NCI-H345 treated with DMSO at 0.1 percent for 48 hours (cell line): ENCODE results near the gene ESR2.
"Not testable (repeated sequence)": the region's sequence is repeated elsewhere in the genome, so short reads cannot be mapped to it uniquely, and the experiment has no call there.

Source experiments
- DNase-seq: peaks from one replicate; lab custom pipeline; 2025; ENCODE audit not compliant: unreplicated experiment; lab: John Stamatoyannopoulos, UW

Gene ESR2

DNA sequence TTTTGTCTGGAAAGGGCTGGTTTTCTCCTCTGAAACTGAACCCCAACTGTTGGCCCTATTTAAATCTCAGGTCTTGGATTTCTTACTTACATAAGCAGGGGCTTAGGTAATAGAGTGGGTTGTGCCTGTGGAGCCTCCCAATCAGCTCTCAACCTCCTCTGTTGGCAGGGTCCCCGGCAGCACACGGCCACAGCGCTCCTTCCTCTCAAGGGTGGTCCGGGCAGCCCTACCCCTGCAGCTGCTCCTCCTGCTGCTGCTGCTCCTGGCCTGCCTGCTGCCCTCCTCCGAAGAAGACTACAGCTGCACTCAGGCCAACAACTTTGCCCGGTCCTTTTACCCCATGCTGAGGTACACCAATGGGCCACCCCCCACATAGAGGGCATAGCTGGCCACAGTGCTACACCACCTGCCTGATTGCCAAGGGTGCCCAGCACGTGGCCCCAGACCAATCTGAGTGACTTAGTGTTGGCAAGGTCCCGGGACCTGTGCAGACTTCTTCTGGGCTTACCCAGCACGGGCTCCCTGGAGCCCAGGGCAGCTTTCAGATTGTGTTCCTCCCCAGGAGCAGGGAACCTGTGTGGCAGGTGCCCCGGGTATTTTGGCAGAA lies 68.9 kb downstream of the ESR2 start:
- no peak for DNase-seq

DNA sequence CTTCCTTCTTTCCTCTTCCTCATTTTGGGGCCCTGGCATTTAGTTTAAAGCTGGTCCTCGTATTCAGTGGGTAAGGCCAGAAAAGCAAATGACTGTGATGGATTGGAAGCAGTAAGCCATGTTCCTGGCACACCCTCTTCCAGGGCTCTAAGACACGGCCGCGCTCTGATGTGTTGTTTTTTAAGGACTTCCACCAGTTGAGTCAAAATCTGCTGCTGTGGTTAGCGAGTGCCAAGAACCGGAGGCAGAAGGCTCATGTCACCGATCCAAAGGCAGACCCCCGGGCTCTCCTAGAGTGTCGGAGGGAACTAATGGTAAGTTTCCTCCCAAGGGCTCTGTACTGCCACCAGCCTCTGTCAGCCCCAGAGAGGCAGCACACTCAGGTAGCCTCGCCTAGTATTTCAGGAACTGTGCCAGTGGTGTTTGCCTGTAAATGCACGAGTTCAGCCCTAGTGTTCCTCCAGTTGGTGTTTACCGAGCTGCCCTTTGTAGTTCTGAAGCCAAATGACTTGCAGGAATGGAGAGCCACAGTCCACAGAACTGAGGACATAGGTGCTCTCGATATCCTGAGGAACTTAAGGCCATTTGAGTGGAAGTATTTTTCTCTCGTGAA lies 72.7 kb downstream of the ESR2 start:
- DNase-seq = no peak

- DNase-seq = no peak
These were observed 73.7 kb downstream of the ESR2 start for GRCh38 chr14:64220466-64220865.

- DNase-seq = no peak
These were observed 74.1 kb downstream of the ESR2 start for GRCh38 chr14:64220056-64220455.

GRCh38 chr14:64218344-64219240 lies 75.6 kb downstream of the ESR2 start:
- DNase-seq = no peak

GRCh38 chr14:64217834-64218233 lies 76.3 kb downstream of the ESR2 start:
- no peak for DNase-seq

DNA sequence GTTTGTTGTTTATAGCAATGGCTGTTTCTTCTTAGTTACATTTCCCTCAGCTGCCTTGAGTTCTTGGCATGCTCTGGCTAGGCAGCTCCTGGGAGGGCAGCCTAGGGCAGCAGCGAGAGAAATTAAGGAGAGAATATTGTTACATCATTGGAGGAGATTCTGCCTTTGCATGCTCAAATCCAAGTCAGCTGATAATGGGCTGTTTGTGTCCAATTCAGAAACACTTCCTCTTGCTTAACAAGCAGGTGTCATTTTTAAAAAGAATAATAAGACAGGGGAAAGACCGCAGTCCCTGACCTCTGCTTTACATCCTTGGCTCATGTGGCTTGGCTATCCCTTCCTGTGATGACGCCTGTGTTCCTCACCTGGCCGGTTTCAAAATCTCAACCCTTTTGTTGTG lies 76.9 kb downstream of the ESR2 start:
- DNase-seq = no peak

DNA sequence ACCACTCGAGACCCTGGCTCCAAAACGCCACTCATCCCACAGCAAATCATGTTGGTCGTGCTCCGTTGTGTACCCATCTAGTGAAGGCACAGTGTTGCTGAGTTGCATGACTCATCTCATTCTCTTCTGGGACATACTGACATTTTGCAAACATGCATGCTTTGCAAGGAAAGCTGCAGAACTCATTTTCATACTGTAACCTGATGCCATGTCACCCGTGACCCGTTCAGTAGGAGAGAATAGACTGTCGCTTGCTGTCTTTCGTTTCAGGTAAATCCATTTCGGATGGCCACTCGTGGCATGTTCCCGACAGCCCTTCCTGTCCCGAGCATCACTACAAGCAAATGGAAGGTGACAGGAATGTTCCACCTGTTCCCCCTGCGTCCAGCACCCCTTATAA lies 78.2 kb downstream of the ESR2 start:
- no peak for DNase-seq

- no peak for DNase-seq
These were observed 78.9 kb downstream of the ESR2 start for GRCh38 chr14:64215274-64215673.

- no peak for DNase-seq
These were observed 80.2 kb downstream of the ESR2 start for GRCh38 chr14:64213853-64214570.

GRCh38 chr14:64213086-64213485 lies 81.1 kb downstream of the ESR2 start:
- no peak for DNase-seq

DNA sequence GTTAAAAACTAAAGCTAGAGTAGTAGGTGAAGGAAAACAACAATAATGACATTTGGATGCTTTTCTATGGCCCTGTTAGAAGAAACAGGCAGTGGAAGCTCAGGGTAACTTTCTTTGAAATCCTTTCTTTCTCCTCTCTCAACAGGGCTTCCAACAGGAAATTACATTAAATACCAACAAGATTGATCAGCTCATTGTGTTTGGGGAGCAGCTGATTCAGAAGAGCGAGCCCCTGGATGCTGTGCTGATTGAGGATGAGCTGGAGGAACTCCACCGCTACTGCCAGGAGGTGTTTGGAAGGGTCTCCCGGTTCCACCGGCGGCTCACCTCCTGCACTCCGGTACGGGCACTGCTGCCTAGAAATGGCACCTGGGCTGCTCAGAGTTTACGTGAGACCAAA lies 81.5 kb downstream of the ESR2 start:
- no peak for DNase-seq

- not testable (repeated sequence) for DNase-seq
These were observed 83.3 kb downstream of the ESR2 start for GRCh38 chr14:64210912-64211311.

- DNase-seq = no peak
These were observed 84.0 kb downstream of the ESR2 start for GRCh38 chr14:64210216-64210615.

DNA sequence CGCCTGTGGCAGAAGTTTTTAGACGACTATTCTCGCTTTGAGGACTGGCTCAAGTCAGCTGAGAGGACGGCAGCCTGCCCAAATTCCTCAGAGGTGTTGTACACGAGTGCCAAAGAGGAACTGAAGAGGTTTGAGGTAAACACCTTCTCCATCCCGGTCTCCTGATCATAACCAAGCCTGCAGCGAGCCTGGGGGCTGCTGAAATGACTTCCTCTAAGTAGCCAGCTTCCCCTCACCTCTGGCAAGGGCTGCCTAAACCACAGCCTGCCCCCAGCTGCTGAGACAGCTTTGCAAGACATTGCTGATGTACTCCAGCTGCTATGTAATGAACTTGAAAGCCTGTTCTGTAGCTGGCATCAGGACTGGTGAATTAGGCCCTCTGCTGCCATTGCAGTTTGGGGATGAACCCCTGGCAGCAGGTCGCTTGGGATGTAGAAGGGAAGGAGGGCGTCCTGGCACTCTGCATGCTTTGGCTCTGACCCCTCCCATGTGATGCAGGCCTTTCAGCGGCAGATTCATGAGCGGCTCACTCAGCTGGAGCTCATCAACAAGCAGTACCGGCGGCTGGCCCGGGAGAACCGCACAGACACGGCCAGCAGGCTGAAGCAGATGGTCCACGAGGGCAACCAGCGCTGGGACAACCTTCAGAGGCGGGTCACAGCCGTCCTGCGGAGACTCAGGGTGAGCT lies 84.6 kb downstream of the ESR2 start:
- no peak for DNase-seq

DNA sequence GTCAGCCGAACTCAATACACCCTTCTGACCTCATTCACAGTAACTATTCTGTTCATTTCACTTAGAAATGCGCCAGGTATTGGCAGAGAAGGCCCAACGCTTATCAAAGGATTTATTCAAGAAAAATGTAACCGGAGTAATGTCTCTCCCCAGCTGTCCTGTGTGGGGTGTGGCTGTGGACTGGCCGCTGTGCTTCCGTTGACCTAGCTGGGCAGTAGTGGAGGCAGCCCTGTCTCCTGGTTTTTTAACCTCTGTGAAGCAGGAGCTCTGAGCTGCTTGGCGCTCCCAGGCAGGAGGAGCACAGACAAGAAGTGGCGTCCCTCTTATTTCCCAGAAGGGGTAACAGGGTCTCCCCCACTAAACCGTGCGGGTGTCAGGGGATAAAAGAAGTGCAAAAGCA lies 85.2 kb downstream of the ESR2 start:
- no peak for DNase-seq

- no peak for DNase-seq
These were observed 85.9 kb downstream of the ESR2 start for GRCh38 chr14:64208261-64208660.

DNA sequence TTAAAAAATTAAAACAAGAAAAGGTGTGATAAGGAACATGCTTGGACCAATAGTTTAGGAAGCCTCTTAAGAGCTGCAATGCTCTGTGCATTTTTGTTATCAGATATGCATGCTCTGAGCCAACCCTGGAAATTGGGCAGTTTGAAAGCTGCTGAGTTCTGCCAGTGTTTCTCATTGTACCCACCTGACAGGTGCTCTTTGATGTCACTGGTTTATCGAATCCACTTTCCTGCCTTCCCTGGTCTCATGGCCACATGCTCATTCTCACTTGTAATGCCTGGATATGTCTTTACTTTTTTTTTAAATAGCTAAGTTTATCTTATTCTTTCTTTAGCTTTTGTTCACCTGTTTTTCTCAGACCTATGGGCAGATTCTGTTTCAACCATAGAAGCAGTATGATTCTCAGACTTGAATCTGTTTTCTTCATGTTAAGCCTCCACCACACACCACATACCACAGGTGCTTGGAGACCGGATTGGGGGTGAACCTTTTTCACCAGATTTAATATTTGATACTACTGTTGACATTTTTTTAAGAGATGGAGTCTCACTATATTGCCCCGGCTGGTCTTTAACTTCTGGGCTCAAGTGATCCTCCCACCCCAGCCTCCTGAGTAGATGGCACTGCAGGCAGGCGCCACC lies 90.7 kb downstream of the ESR2 start:
- no peak for DNase-seq

GRCh38 chr14:64202716-64203115 lies 91.5 kb downstream of the ESR2 start:
- no peak for DNase-seq

DNA sequence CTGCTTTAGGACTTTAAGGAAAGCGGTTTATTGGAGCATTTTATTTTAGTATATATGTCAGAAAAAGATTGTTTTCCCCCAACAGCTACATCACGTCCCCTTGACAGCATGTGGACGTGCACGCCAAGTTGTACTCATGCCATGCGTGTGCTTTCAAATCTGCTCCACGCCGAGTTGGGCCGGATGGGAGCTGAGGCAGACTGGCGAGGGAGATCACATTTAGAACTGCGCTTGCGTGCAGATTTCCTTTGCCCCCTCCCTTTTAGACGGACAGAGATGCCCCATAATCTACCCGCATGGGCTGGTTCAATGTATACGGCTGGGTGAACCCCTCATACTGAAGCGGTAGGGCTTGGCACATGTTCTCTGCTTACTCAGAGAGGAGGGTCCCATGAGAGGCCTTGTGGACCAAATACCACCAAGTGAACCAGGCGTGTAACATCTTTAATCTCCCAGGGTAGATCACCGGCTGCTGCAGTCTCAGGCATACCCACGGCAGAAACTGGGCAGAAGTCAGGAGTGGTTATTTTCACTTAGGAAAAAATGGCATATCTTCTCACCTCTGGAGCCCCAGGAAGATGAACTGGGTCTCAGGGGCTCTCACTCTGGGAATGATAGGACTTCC lies 92.1 kb downstream of the ESR2 start:
- no peak for DNase-seq
